ENCODE data around the gene ITPR1.

Gene ITPR1

GRCh38 chr3:4841776-4842440, 348.8 kb downstream of the ITPR1 start:
- no peaks in the 10 kb centered on the region for H3K79me2 ChIP-seq (ENCODE audit: control insufficient read depth, insufficient read depth, low read length)
- H3K18ac ChIP-seq (ENCODE audit: low read length), result no peak overlapping the region
- no peak overlapping the region for H3K9ac ChIP-seq (ENCODE audit: low read length)
- no peak overlapping the region for H3K4ac ChIP-seq (ENCODE audit: low read depth, low read length)
- no peak for DNase-seq
- no peak overlapping the region for H3K23ac ChIP-seq (ENCODE audit: low read length)
- H3K4me3 ChIP-seq (ENCODE audit: low read length), result no peak overlapping the region
- WGBS (ENCODE audit: extremely low coverage, insufficient coverage, low lambda C conversion rate), result no CpG with 5 or more reads among the region's 3 CpGs
- H3K4me1 ChIP-seq (ENCODE audit: control insufficient read depth, low read depth, low read length), result peaks cover 3% of the 10 kb centered on the region
- H3K56ac ChIP-seq (ENCODE audit: low read length), result no peak overlapping the region
- H2BK5ac ChIP-seq (ENCODE audit: low read length), result no peak overlapping the region
- H3K27ac ChIP-seq (ENCODE audit: low read depth, low read length), result no peak overlapping the region
- no peak overlapping the region for H2AK5ac ChIP-seq (ENCODE audit: low read length)
- no peaks in the 10 kb centered on the region for H3K79me1 ChIP-seq (ENCODE audit: low read length)
- H3K4me2 ChIP-seq (ENCODE audit: low read length), result no peak overlapping the region
- no peak overlapping the region for H4K5ac ChIP-seq (ENCODE audit: low read length)
- no peaks in the 10 kb centered on the region for H3K27me3 ChIP-seq (ENCODE audit: insufficient read depth, low read length, poor library complexity)
- no peak overlapping the region for H2BK120ac ChIP-seq (ENCODE audit: low read depth, low read length)
- H4K8ac ChIP-seq (ENCODE audit: low read depth, low read length), result no peak overlapping the region
- no peaks in the 10 kb centered on the region for H3K36me3 ChIP-seq (ENCODE audit: control insufficient read depth, insufficient read depth, low read length)
- no peak overlapping the region for H2BK15ac ChIP-seq (replicated peaks; ENCODE audit: low read depth)

GRCh38 chr3:4843619-4844018, 350.5 kb downstream of the ITPR1 start:
- no peak for DNase-seq

GRCh38 chr3:4845882-4846281, 352.7 kb downstream of the ITPR1 start:
- Histone ChIP-seq H3K4me3 (ENCODE audit: low read length) (no peak overlapping the region), H2AK5ac (ENCODE audit: low read length) (no peak overlapping the region), H3K79me2 (ENCODE audit: control insufficient read depth, insufficient read depth, low read length) (no peaks in the 10 kb centered on the region), H4K5ac (ENCODE audit: low read length) (no peak overlapping the region), H3K9ac (ENCODE audit: low read length) (no peak overlapping the region), H3K36me3 (ENCODE audit: control insufficient read depth, insufficient read depth, low read length) (no peaks in the 10 kb centered on the region), H3K27ac (ENCODE audit: low read depth, low read length) (no peak overlapping the region), H3K18ac (ENCODE audit: low read length) (no peak overlapping the region), H2BK5ac (ENCODE audit: low read length) (no peak overlapping the region), H3K27me3 (ENCODE audit: insufficient read depth, low read length, poor library complexity) (no peaks in the 10 kb centered on the region), H3K4ac (ENCODE audit: low read depth, low read length) (no peak overlapping the region), H3K56ac (ENCODE audit: low read length) (no peak overlapping the region), H3K4me1 (ENCODE audit: control insufficient read depth, low read depth, low read length) (peaks cover 3% of the 10 kb centered on the region), H2BK120ac (ENCODE audit: low read depth, low read length) (no peak overlapping the region), H3K4me2 (ENCODE audit: low read length) (no peak overlapping the region), H2BK15ac (replicated peaks; ENCODE audit: low read depth) (no peak overlapping the region), H3K79me1 (ENCODE audit: low read length) (no peaks in the 10 kb centered on the region), H4K8ac (ENCODE audit: low read depth, low read length) (no peak overlapping the region), H3K23ac (ENCODE audit: low read length) (no peak overlapping the region)
- WGBS (ENCODE audit: extremely low coverage, insufficient coverage, low lambda C conversion rate), result no CpG with 5 or more reads among the region's 3 CpGs
- no peak for DNase-seq

More at GRCh38 chr3:4843619-4844018, 350.5 kb downstream of the ITPR1 start:
- H3K23ac ChIP-seq (ENCODE audit: low read length), result no peak overlapping the region
- no peaks in the 10 kb centered on the region for H3K79me1 ChIP-seq (ENCODE audit: low read length)
- no peak overlapping the region for H3K4me3 ChIP-seq (ENCODE audit: low read length)
- H3K18ac ChIP-seq (ENCODE audit: low read length), result no peak overlapping the region
- H3K79me2 ChIP-seq (ENCODE audit: control insufficient read depth, insufficient read depth, low read length), result no peaks in the 10 kb centered on the region
- H3K36me3 ChIP-seq (ENCODE audit: control insufficient read depth, insufficient read depth, low read length), result no peaks in the 10 kb centered on the region
- H3K4me2 ChIP-seq (ENCODE audit: low read length), result no peak overlapping the region
- no peak overlapping the region for H3K4ac ChIP-seq (ENCODE audit: low read depth, low read length)
- H3K27me3 ChIP-seq (ENCODE audit: insufficient read depth, low read length, poor library complexity), result no peaks in the 10 kb centered on the region
- H2BK15ac ChIP-seq (replicated peaks; ENCODE audit: low read depth), result no peak overlapping the region
- no peak overlapping the region for H3K27ac ChIP-seq (ENCODE audit: low read depth, low read length)
- WGBS (ENCODE audit: extremely low coverage, insufficient coverage, low lambda C conversion rate), result no CpG with 5 or more reads among the region's 5 CpGs
- H4K5ac ChIP-seq (ENCODE audit: low read length), result no peak overlapping the region
- H3K56ac ChIP-seq (ENCODE audit: low read length), result no peak overlapping the region
- H2BK120ac ChIP-seq (ENCODE audit: low read depth, low read length), result no peak overlapping the region
- no peak overlapping the region for H2AK5ac ChIP-seq (ENCODE audit: low read length)
- peaks cover 3% of the 10 kb centered on the region for H3K4me1 ChIP-seq (ENCODE audit: control insufficient read depth, low read depth, low read length)
- H3K9ac ChIP-seq (ENCODE audit: low read length), result no peak overlapping the region
- H2BK5ac ChIP-seq (ENCODE audit: low read length), result no peak overlapping the region
- no peak overlapping the region for H4K8ac ChIP-seq (ENCODE audit: low read depth, low read length)

GRCh38 chr3:4846543-4846942, 353.4 kb downstream of the ITPR1 start:
- H3K23ac ChIP-seq (ENCODE audit: low read length), result no peak overlapping the region
- H3K56ac ChIP-seq (ENCODE audit: low read length), result no peak overlapping the region
- no peak overlapping the region for H2BK5ac ChIP-seq (ENCODE audit: low read length)
- no peak overlapping the region for H2BK15ac ChIP-seq (replicated peaks; ENCODE audit: low read depth)
- whole genome bisulfite sequencing (ENCODE audit: extremely low coverage, insufficient coverage, low lambda C conversion rate), result no CpG with 5 or more reads among the region's 4 CpGs
- no peaks in the 10 kb centered on the region for H3K79me2 ChIP-seq (ENCODE audit: control insufficient read depth, insufficient read depth, low read length)
- H3K27me3 ChIP-seq (ENCODE audit: insufficient read depth, low read length, poor library complexity), result no peaks in the 10 kb centered on the region
- H3K4ac ChIP-seq (ENCODE audit: low read depth, low read length), result no peak overlapping the region
- no peak overlapping the region for H3K27ac ChIP-seq (ENCODE audit: low read depth, low read length)
- no peak overlapping the region for H2BK120ac ChIP-seq (ENCODE audit: low read depth, low read length)
- H3K4me3 ChIP-seq (ENCODE audit: low read length), result no peak overlapping the region
- H3K9ac ChIP-seq (ENCODE audit: low read length), result no peak overlapping the region
- H4K5ac ChIP-seq (ENCODE audit: low read length), result no peak overlapping the region
- H4K8ac ChIP-seq (ENCODE audit: low read depth, low read length), result no peak overlapping the region
- peaks cover 3% of the 10 kb centered on the region for H3K4me1 ChIP-seq (ENCODE audit: control insufficient read depth, low read depth, low read length)
- no peaks in the 10 kb centered on the region for H3K36me3 ChIP-seq (ENCODE audit: control insufficient read depth, insufficient read depth, low read length)
- H3K79me1 ChIP-seq (ENCODE audit: low read length), result no peaks in the 10 kb centered on the region
- no peak overlapping the region for H3K18ac ChIP-seq (ENCODE audit: low read length)
- H3K4me2 ChIP-seq (ENCODE audit: low read length), result no peak overlapping the region
- H2AK5ac ChIP-seq (ENCODE audit: low read length), result no peak overlapping the region
- DNase-seq, result no peak

GRCh38 chr3:4848176-4848825, 355.2 kb downstream of the ITPR1 start:
- H3K36me3 ChIP-seq (ENCODE audit: control insufficient read depth, insufficient read depth, low read length), result no peaks in the 10 kb centered on the region
- no peak overlapping the region for H3K18ac ChIP-seq (ENCODE audit: low read length)
- H3K9ac ChIP-seq (ENCODE audit: low read length), result no peak overlapping the region
- H3K79me2 ChIP-seq (ENCODE audit: control insufficient read depth, insufficient read depth, low read length), result no peaks in the 10 kb centered on the region
- H3K56ac ChIP-seq (ENCODE audit: low read length), result no peak overlapping the region
- H2BK5ac ChIP-seq (ENCODE audit: low read length), result no peak overlapping the region
- H3K4me1 ChIP-seq (ENCODE audit: control insufficient read depth, low read depth, low read length), result peaks cover 3% of the 10 kb centered on the region
- peak overlapping the region; percentile 74 for H2BK120ac ChIP-seq (ENCODE audit: low read depth, low read length)
- no peak overlapping the region for H4K5ac ChIP-seq (ENCODE audit: low read length)
- no peak overlapping the region for H2AK5ac ChIP-seq (ENCODE audit: low read length)
- H3K23ac ChIP-seq (ENCODE audit: low read length), result no peak overlapping the region
- H2BK15ac ChIP-seq (replicated peaks; ENCODE audit: low read depth), result no peak overlapping the region
- no peak overlapping the region for H3K4ac ChIP-seq (ENCODE audit: low read depth, low read length)
- H3K79me1 ChIP-seq (ENCODE audit: low read length), result no peaks in the 10 kb centered on the region
- no CpG with 5 or more reads among the region's 6 CpGs for WGBS (ENCODE audit: extremely low coverage, insufficient coverage, low lambda C conversion rate)
- no peak overlapping the region for H4K8ac ChIP-seq (ENCODE audit: low read depth, low read length)
- DNase-seq, result no peak
- no peak overlapping the region for H3K27ac ChIP-seq (ENCODE audit: low read depth, low read length)
- no peak overlapping the region for H3K4me3 ChIP-seq (ENCODE audit: low read length)
- no peaks in the 10 kb centered on the region for H3K27me3 ChIP-seq (ENCODE audit: insufficient read depth, low read length, poor library complexity)
- H3K4me2 ChIP-seq (ENCODE audit: low read length), result no peak overlapping the region
